H1 (cell line): ENCODE data around the gene IQCC.
A peak's percentile ranks its signal among the peaks of the same experiment; 100 is the strongest.

Experiments used
- CTCF ChIP-seq, 3 experiments: IDR thresholded peaks; 1 replicate in 2 of 3; 2 replicates in 1 of 3; pipeline versions ENCODE4 v1.5.1 to v1.6.1; 2011; ENCODE audit warnings: low read length in 3 of 3, mild to moderate bottlenecking in 3 of 3, inconsistent platforms in 2 of 3, low read depth in 1 of 3, moderate library complexity in 1 of 3; ENCODE audit not compliant: insufficient read depth in 1 of 3; ENCODE audit errors: control extremely low read depth in 1 of 3
- GTF2F1 ChIP-seq: IDR thresholded peaks from 2 replicates; pipeline ENCODE4 v1.6.1; 2012; ENCODE audit warnings: low read depth, low read length, improper control_type of control experiment, borderline replicate concordance
- POLR2A ChIP-seq, 2 experiments: IDR thresholded peaks; 1 replicate in 1 of 2; 2 replicates in 1 of 2; pipeline ENCODE4 v1.6.1; 2011; ENCODE audit warnings: low read depth in 2 of 2, low read length in 2 of 2, mild to moderate bottlenecking in 2 of 2; ENCODE audit errors: control extremely low read depth in 1 of 2

DNA sequence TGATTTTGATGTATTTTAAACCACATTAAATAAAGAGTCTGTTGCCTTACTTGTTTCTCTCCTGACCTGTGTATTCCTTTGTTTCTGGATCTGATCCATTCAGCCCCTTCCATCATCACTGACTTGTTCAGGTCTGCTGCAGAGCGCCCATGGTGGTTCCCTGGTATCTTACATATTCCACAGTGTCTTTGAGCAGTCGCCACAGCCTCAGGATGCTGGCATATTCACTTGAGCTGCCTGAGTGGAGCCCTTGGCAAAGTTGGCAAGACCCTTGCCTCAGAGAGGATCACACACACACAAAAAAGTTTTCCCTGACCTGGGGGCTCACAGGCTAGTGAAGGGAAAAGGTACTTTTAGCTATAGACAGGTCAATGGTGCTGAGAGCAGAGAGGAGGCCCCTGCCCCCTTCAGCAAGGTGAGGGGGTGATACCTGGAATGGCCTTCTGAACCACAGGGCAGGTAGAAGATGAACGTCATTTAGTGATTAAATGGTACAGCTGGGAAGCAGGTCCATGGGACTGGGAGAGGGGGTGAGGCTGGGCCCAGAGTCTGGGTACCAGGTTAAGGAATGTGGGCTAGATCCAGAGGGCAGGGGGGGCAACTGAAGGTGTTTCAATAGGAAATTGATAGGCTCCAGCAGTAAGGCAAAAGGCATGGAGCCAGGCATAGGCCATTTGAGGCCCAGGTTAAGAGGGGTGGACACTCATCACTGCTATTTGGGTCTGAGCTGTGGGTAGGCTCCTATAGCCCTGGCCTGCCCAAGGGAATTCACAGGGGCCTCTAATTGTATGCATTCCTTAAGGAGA, 7.0 kb upstream of the IQCC start:
- TF ChIP-seq GTF2F1 (no peak), POLR2A (IDR thresholded peaks at IDR 0.05; ENCODE audit: control extremely low read depth in 1 of 2, low read depth in 2 of 2, low read length in 2 of 2) (peak in 1 of 2 experiments; percentile 33; a peak in 1 of 3 replicates), CTCF (IDR thresholded peaks at IDR 0.05; ENCODE audit: control extremely low read depth in 1 of 3, insufficient read depth in 1 of 3, low read depth in 1 of 3, low read length in 3 of 3) (no peak)
